Myometrial cell (primary cell): ENCODE results near the gene TCEAL5. TPM values are rescaled to one million over a fixed set of nuclear protein-coding genes. Genes with fewer than 3 reads are reported as not detected.

Source experiments
- total RNA-seq: library from RNA; depleted of rRNA; stranded (reverse); fragments of >200 nt; gene quantifications from 2 replicates; pipeline ENCODE4 v1.2.3, GENCODE V29; 2015

Gene TCEAL5, protein sequence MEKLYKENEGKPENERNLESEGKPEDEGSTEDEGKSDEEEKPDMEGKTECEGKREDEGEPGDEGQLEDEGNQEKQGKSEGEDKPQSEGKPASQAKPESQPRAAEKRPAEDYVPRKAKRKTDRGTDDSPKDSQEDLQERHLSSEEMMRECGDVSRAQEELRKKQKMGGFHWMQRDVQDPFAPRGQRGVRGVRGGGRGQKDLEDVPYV
- total RNA-seq = not detected in 2 replicates

DNA sequence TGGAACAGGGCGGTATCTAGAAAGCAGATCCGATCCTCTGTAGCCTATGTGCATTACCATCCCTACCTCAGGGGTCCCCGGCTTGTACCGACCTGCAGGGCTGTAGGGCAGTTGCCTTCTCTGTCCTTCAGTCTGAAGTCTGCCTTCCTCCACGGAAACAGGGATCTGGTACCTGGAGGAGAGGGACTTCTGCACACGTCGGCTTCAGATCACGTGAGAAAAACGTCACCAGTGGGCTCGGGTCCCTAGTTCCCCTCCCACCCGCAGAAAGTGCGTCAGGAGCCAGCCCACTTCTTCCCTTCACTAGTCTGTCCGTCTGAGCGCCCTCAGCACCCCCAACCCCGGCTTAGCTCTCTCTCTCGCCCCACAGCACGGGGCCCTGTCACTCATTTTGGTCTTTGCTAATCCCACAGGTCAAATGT is at the start of gene TCEAL5:
TSS of gene TCEAL5 (minus strand) at position 170 of the 422 bp plus-strand sequence. CDS start 2,187 bp downstream, outside the sequence.

DNA sequence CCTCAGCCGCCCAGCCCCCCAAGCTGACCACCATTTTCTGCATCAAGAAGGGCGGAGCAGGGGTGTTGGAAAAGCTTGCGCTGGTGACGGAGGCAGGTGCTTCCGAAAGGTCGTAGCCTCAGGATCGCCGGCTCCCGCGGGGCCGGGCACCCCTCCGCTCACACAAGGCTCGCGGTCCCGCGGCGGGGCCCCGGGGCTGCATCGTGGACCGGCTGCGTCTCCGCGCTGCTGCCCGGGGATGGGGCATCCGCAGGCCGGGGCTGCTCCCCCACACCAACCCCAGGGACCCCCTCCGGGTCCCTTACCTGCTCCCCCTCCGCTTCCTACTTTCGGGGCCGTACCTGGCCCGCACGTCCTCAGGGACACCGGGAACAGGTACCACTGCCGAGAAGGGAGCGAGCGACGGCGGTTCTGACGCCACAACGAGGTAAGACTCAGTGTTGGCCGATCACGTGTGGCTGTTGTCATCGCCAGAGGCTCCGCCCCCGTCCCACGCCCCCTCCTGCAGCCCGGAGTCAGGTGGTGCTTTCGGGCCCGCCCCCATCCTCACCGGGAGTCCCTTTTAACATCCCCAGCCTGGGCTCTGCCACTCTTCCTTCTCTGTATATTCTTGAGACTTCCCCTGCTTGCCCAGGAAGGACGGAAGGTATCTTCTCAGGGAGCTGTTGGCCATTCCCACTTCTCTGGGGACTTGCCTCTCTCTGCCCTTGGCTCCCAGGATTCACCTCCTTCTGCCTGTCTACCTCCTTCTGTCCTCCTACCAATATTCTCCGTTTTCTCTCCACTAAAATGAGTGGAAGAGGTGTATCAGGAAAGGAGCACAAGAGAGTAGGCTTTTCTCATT is 34.2 kb upstream of the TCEAL5 start, which contains the start of gene BEX2:
TSS of gene BEX2 (minus strand) at position 436 of the 844 bp plus-strand sequence. CDS start 1,014 bp downstream, outside the sequence.

DNA sequence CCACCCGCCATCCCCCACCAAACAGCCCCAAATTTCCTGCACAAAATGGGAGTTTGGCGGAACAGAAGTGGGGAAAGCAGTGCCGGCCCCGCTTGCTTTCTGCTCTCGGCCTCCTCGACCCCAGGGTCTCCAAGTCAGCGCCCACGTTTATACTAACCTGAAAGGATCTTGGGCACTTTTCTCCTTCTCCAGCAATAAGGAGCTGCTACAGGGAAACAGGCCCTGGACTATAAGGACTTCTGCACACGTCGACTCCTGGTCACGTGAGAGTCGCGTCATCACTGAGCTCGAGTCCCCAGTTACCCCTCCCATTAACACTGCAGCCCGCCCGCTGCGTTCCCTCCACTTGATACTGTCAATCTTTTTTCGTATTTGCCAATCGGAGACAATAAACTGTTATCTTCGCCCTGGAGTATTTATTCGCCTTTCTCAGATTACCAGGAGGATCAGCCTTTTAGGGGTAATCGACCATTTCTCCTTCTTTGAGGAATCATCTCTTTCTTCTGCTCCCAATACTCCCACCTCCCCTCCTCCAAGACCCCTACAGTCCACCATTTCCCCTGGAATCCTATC is 21.5 kb downstream of the TCEAL5 start, which contains the start of gene TCEAL8:
TSS of gene TCEAL8 (minus strand) at position 235 of the 573 bp plus-strand sequence. CDS start 1,176 bp downstream, outside the sequence.

Other genes starting within 250 kb of the TCEAL5 start
- 1.8 and 3.7 TPM in 2 replicates for gene BEX1, start 212.6 kb downstream of the TCEAL5 start, total RNA-seq
- not detected in 2 replicates for gene NXF3, start 183.6 kb downstream of the TCEAL5 start, total RNA-seq
- gene BEX4, start 61.6 kb downstream of the TCEAL5 start, total RNA-seq = 12.4 and 17.9 TPM in 2 replicates
- gene TCEAL8, start 21.6 kb downstream of the TCEAL5 start, total RNA-seq = 82.2 and 105 TPM in 2 replicates
- gene BEX2, start 34.2 kb upstream of the TCEAL5 start, total RNA-seq = 1.2 TPM in 1 of 2 replicates, not detected in the other
- gene TCEAL7, start 53.5 kb upstream of the TCEAL5 start, total RNA-seq = 43.2 and 54.9 TPM in 2 replicates
- 73.2 and 117 TPM in 2 replicates for gene TCEAL9, start 79.8 kb upstream of the TCEAL5 start, total RNA-seq
- gene BEX3, start 99.8 kb upstream of the TCEAL5 start, total RNA-seq = 264 and 317 TPM in 2 replicates
- gene RAB40A, start 242.7 kb upstream of the TCEAL5 start, total RNA-seq = not detected in 2 replicates